H9 (cell line): ENCODE results near the gene PCNX4. TPM values are rescaled to one million over a fixed set of nuclear protein-coding genes. Genes with fewer than 3 reads are reported as not detected.
A peak's percentile ranks its signal among the peaks of the same experiment; 100 is the strongest.

Experiments used
- DNase-seq: peaks from one replicate; pipeline ENCODE4 v3.0.0-alpha.2; 2017
- H2AFZ ChIP-seq: one replicate; pipeline ENCODE4 v1.6.1; 2013; ENCODE audit warnings: mild to moderate bottlenecking, low read length, control low read depth, moderate library complexity
- H2AK5ac ChIP-seq: 2 replicates; pipeline ENCODE4 v1.6.1; 2013; ENCODE audit warnings: low read length, control low read depth, mixed read lengths; ENCODE audit not compliant: insufficient read length
- H2BK120ac ChIP-seq: one replicate; pipeline ENCODE4 v1.6.1; 2013; ENCODE audit warnings: low read depth, mild to moderate bottlenecking, low read length, control low read depth, inconsistent platforms; ENCODE audit not compliant: poor library complexity, severe bottlenecking
- H2BK12ac ChIP-seq: 2 replicates; pipeline ENCODE4 v1.6.1; 2013; ENCODE audit warnings: low read length, control low read depth, mixed read lengths, low read depth; ENCODE audit not compliant: insufficient read length
- H2BK15ac ChIP-seq: 2 replicates; pipeline ENCODE4 v1.6.1; 2013; ENCODE audit warnings: low read depth, low read length, control low read depth
- H2BK20ac ChIP-seq: one replicate; pipeline ENCODE4 v1.6.1; 2013; ENCODE audit warnings: low read depth, mild to moderate bottlenecking, low read length, control low read depth, inconsistent platforms; ENCODE audit not compliant: poor library complexity, severe bottlenecking
- H2BK5ac ChIP-seq: 2 replicates; pipeline ENCODE4 v1.6.1; 2013; ENCODE audit warnings: low read length, control low read depth, mixed read lengths; ENCODE audit not compliant: insufficient read length
- H3K14ac ChIP-seq: 2 replicates; pipeline ENCODE4 v1.6.1; 2013; ENCODE audit warnings: low read length, control low read depth; ENCODE audit not compliant: insufficient read depth
- H3K18ac ChIP-seq: 2 replicates; pipeline ENCODE4 v1.6.1; 2013; ENCODE audit warnings: low read depth, mild to moderate bottlenecking, mixed read lengths, low read length, control low read depth; ENCODE audit not compliant: insufficient read length
- H3K23ac ChIP-seq: 2 replicates; pipeline ENCODE4 v1.6.1; 2013; ENCODE audit warnings: low read length, control low read depth, mixed read lengths, low read depth; ENCODE audit not compliant: insufficient read length
- H3K23me2 ChIP-seq: 2 replicates; pipeline ENCODE4 v1.6.1; 2013; ENCODE audit warnings: low read depth, mild to moderate bottlenecking, mixed read lengths, low read length, control low read depth; ENCODE audit not compliant: insufficient read length, poor library complexity, severe bottlenecking
- H3K27ac ChIP-seq: 2 replicates; pipeline ENCODE4 v1.5.1; 2013; ENCODE audit warnings: low read length, control low read depth, mixed read lengths, low read depth; ENCODE audit not compliant: insufficient read length
- H3K27me3 ChIP-seq: 2 replicates; pipeline ENCODE4 v1.6.1; 2013; ENCODE audit warnings: low read length, control low read depth, inconsistent platforms; ENCODE audit not compliant: insufficient read depth
- H3K4ac ChIP-seq: 2 replicates; pipeline ENCODE4 v1.6.1; 2013; ENCODE audit warnings: low read depth, mild to moderate bottlenecking, control low read depth, inconsistent platforms, low read length, moderate library complexity
- H3K4me1 ChIP-seq: 2 replicates; pipeline ENCODE4 v1.6.1; 2013; ENCODE audit warnings: low read length, control low read depth, inconsistent platforms; ENCODE audit not compliant: insufficient read depth
- H3K4me2 ChIP-seq: 2 replicates; pipeline ENCODE4 v1.6.1; 2013; ENCODE audit warnings: low read length, control low read depth, mixed read lengths; ENCODE audit not compliant: insufficient read length, insufficient read depth
- H3K56ac ChIP-seq: 2 replicates; pipeline ENCODE4 v1.6.1; 2013; ENCODE audit warnings: low read depth, mild to moderate bottlenecking, mixed read lengths, low read length, control low read depth; ENCODE audit not compliant: insufficient read length
- H3K79me1 ChIP-seq: 2 replicates; pipeline ENCODE4 v1.6.1; 2013; ENCODE audit warnings: low read depth, mild to moderate bottlenecking, moderate library complexity, low read length, control low read depth, inconsistent platforms; ENCODE audit not compliant: insufficient read depth, poor library complexity, severe bottlenecking
- H3K79me2 ChIP-seq: 2 replicates; pipeline ENCODE4 v1.6.1; 2013; ENCODE audit warnings: low read length, control low read depth, inconsistent platforms; ENCODE audit not compliant: insufficient read depth
- H3K9ac ChIP-seq: 2 replicates; pipeline ENCODE4 v1.6.1; 2013; ENCODE audit warnings: low read length, control low read depth, mixed read lengths; ENCODE audit not compliant: insufficient read length; ENCODE audit errors: extremely low read depth
- H3K9me3 ChIP-seq: one replicate; pipeline ENCODE4 v1.6.1; 2013; ENCODE audit warnings: low read depth, low read length, inconsistent platforms; ENCODE audit not compliant: control insufficient read depth
- H3T11ph ChIP-seq: one replicate; pipeline ENCODE4 v1.6.1; 2013; ENCODE audit warnings: mild to moderate bottlenecking, low read length, control low read depth, inconsistent platforms
- H4K20me1 ChIP-seq: one replicate; pipeline ENCODE4 v1.6.1; 2013; ENCODE audit not compliant: control insufficient read depth, insufficient read length, insufficient read depth
- H4K5ac ChIP-seq: 2 replicates; pipeline ENCODE4 v1.6.1; 2013; ENCODE audit warnings: low read depth, mild to moderate bottlenecking, mixed read lengths, low read length, control low read depth; ENCODE audit not compliant: insufficient read length
- H4K8ac ChIP-seq: replicated peaks from 2 replicates; pipeline ENCODE4 v1.6.1; 2013; ENCODE audit warnings: low read length, control low read depth, mixed read lengths, low read depth; ENCODE audit not compliant: insufficient read length
- H4K91ac ChIP-seq: 2 replicates; pipeline ENCODE4 v1.6.1; 2013; ENCODE audit warnings: low read depth, mild to moderate bottlenecking, moderate library complexity, mixed read lengths, low read length, control low read depth; ENCODE audit not compliant: insufficient read length
- H3K27ac Mint-ChIP-seq, 3 experiments: 2 replicates in 2 of 3; 3 replicates in 1 of 3; pipeline ENCODE4 v1.8.0; 2020 to 2021; ENCODE audit warnings: mixed read lengths in 3 of 3, mild to moderate bottlenecking in 1 of 3, moderate library complexity in 1 of 3
- H3K27me3 Mint-ChIP-seq: 2 replicates; pipeline ENCODE4 v1.8.0; 2021; ENCODE audit warnings: low read depth, mild to moderate bottlenecking, moderate library complexity, mixed read lengths
- H3K36me3 Mint-ChIP-seq, 3 experiments: 2 replicates in 2 of 3; 3 replicates in 1 of 3; pipeline ENCODE4 v1.8.0; 2020 to 2021; ENCODE audit warnings: low read depth in 3 of 3, mixed read lengths in 3 of 3; ENCODE audit not compliant: insufficient read depth in 1 of 3
- H3K4me1 Mint-ChIP-seq, 2 experiments: 2 replicates each; pipeline ENCODE4 v1.8.0; 2020; ENCODE audit warnings: mixed read lengths in 2 of 2
- H3K4me3 Mint-ChIP-seq, 2 experiments: 2 replicates in 1 of 2; 3 replicates in 1 of 2; pipeline ENCODE4 v1.8.0; 2020 to 2021; ENCODE audit warnings: mild to moderate bottlenecking in 2 of 2, mixed read lengths in 2 of 2, moderate library complexity in 1 of 2
- H3K9me3 Mint-ChIP-seq, 2 experiments: 2 replicates in 1 of 2; 3 replicates in 1 of 2; pipeline ENCODE4 v1.8.0; 2020; ENCODE audit warnings: mild to moderate bottlenecking in 2 of 2, mixed read lengths in 2 of 2, moderate library complexity in 1 of 2
- total RNA-seq: library from RNA; stranded (reverse); gene quantifications from 2 replicates; pipeline ENCODE4 v1.2.1, GENCODE V29; 2021
- TF ChIP-seq, protein P1 (sequence below): fragments of 200-600 bp; sonication (generic); conservative IDR thresholded peaks from 3 replicates; pipeline ENCODE4 v1.8.0; 2021; ENCODE audit warnings: antibody characterized with exemption, mild to moderate bottlenecking

The PCNX4 gene
- total RNA-seq, 1 experiment from 2014 or later = 40.0 TPM

DNA sequence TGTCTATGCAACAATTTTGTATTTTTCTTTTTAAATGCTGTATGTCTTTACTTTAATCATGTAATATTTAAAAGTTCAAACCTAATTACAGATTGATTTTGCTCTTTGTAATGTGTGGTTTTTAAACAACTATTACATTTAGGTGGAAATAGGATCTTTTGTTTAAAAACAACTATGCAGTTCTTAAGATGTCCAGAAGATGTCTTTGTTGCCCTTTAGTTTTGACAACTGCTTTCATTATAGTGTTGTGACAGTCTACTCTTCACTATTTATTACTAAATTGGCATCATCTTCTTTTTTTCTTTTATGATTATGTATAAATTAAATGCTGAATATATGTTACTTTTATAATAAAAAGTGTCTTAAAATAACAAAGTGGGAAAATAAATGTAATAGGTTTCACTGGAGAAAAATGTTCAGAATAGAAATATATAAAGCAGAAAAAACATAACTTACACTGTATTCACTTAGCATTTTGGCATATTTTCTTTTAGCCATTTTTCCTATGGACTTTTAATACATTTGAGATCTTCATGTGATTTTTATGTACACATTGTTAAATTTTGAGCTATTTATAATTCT lies 27.1 kb upstream of the PCNX4 start:
- H3K4me1 Mint-ChIP-seq = no peaks in the 10 kb centered on the region
- H3K4ac ChIP-seq = no peak overlapping the region
- no peak overlapping the region for H4K8ac ChIP-seq
- H3K27me3 ChIP-seq = no peaks in the 10 kb centered on the region
- H3K4me1 ChIP-seq = no peaks in the 10 kb centered on the region
- no peak overlapping the region for H2AK5ac ChIP-seq
- H3K27ac Mint-ChIP-seq = no peak overlapping the region
- H3K4me2 ChIP-seq = no peak overlapping the region
- TF ChIP-seq, protein P1, sequence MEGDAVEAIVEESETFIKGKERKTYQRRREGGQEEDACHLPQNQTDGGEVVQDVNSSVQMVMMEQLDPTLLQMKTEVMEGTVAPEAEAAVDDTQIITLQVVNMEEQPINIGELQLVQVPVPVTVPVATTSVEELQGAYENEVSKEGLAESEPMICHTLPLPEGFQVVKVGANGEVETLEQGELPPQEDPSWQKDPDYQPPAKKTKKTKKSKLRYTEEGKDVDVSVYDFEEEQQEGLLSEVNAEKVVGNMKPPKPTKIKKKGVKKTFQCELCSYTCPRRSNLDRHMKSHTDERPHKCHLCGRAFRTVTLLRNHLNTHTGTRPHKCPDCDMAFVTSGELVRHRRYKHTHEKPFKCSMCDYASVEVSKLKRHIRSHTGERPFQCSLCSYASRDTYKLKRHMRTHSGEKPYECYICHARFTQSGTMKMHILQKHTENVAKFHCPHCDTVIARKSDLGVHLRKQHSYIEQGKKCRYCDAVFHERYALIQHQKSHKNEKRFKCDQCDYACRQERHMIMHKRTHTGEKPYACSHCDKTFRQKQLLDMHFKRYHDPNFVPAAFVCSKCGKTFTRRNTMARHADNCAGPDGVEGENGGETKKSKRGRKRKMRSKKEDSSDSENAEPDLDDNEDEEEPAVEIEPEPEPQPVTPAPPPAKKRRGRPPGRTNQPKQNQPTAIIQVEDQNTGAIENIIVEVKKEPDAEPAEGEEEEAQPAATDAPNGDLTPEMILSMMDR = peak; percentile 62
- H3K14ac ChIP-seq = no peak overlapping the region
- DNase-seq = no peak
- H4K91ac ChIP-seq = no peak overlapping the region
- H2AFZ ChIP-seq = no peak overlapping the region
- H3K23ac ChIP-seq = no peak overlapping the region
- H4K5ac ChIP-seq = no peak overlapping the region
- H2BK5ac ChIP-seq = no peak overlapping the region
- no peak overlapping the region for H2BK12ac ChIP-seq
- no peaks in the 10 kb centered on the region for H3K9me3 ChIP-seq
- H2BK15ac ChIP-seq = no peak overlapping the region
- no peaks in the 10 kb centered on the region for H3K9me3 Mint-ChIP-seq
- no peak overlapping the region for H3K9ac ChIP-seq
- H3K18ac ChIP-seq = no peak overlapping the region
- H3K23me2 ChIP-seq = no peaks in the 10 kb centered on the region
- H3K36me3 Mint-ChIP-seq = no peaks in the 10 kb centered on the region
- H3K27me3 Mint-ChIP-seq = no peaks in the 10 kb centered on the region
- H2BK120ac ChIP-seq = no peak overlapping the region
- no peaks in the 10 kb centered on the region for H4K20me1 ChIP-seq
- H3K56ac ChIP-seq = no peak overlapping the region
- H3K27ac ChIP-seq = no peak overlapping the region
- H3T11ph ChIP-seq = no peak overlapping the region
- H3K79me2 ChIP-seq = no peaks in the 10 kb centered on the region
- H2BK20ac ChIP-seq = no peak overlapping the region
- H3K4me3 Mint-ChIP-seq = no peak overlapping the region
- H3K79me1 ChIP-seq = no peaks in the 10 kb centered on the region
